Spinal cord (tissue), 10 donors: ENCODE measurements around the gene PYROXD2. TPM values are rescaled to one million over a fixed set of nuclear protein-coding genes. Genes with fewer than 3 reads are reported as not detected.

Experiments
- DNase-seq, 6 donors: peaks; one replicate each; pipeline versions ENCODE4 v3.0.0 to v3.0.0-alpha.2; 2013 to 2015; ENCODE audit warnings: low spot score in 6 of 6, low read depth in 4 of 6
- H3K27ac ChIP-seq: one replicate; pipeline ENCODE4 v1.5.1; 2013; ENCODE audit warnings: low read depth, low read length, control low read depth
- H3K27me3 ChIP-seq: one replicate; pipeline ENCODE4 v1.6.1; 2013; ENCODE audit warnings: low read length; ENCODE audit not compliant: control insufficient read depth, insufficient read depth
- H3K36me3 ChIP-seq: one replicate; pipeline ENCODE4 v1.6.1; 2013; ENCODE audit warnings: low read length; ENCODE audit not compliant: control insufficient read depth, insufficient read depth
- H3K4me1 ChIP-seq: one replicate; pipeline ENCODE4 v1.6.1; 2013; ENCODE audit warnings: low read length; ENCODE audit not compliant: control insufficient read depth, insufficient read depth
- H3K4me3 ChIP-seq: one replicate; pipeline ENCODE4 v1.5.1; 2013; ENCODE audit warnings: low read depth, low read length, control low read depth
- H3K9me3 ChIP-seq: one replicate; pipeline ENCODE4 v1.6.1; 2013; ENCODE audit warnings: low read length; ENCODE audit not compliant: control insufficient read depth, insufficient read depth
- WGBS: methylation state at CpG from one replicate; pipeline ENCODE4 v1.1.5; 2013; ENCODE audit warnings: missing lambda C conversion rate; ENCODE audit not compliant: insufficient coverage; 5-methylcytosine and 5-hydroxymethylcytosine counted together
- polyA plus RNA-seq, 2 donors: library from polyadenylated mRNA; unstranded; fragments of 120-200 nt; gene quantifications; one replicate each; pipeline ENCODE4 v1.2.1, GENCODE V29; 2013; ENCODE audit not compliant: insufficient read length in 2 of 2
- total RNA-seq, 2 donors: library from RNA; depleted of rRNA in 1 of 2; stranded (reverse); fragments of 120-200 nt in 1 of 2; fragments of >200 nt in 1 of 2; gene quantifications; one replicate each; pipeline versions ENCODE4 v1.2.3 to v1.2.4, GENCODE V29; 2013 to 2014
- donor health status: healthy.

Gene PYROXD2
- total and polyA plus RNA-seq, 4 donors, result 3.7 to 18.7 (median 15.8) TPM

GRCh38 chr10:98370831-98371820 is 43.9 kb downstream of the PYROXD2 start:
- Histone ChIP-seq H3K27ac (no peak overlapping the region), H3K4me1 (peaks cover 20% of the 10 kb centered on the region), H3K27me3 (no peaks in the 10 kb centered on the region), H3K36me3 (no peaks in the 10 kb centered on the region), H3K9me3 (no peaks in the 10 kb centered on the region), H3K4me3 (no peak overlapping the region)
- 89% methylated on average over 7 of the region's 14 CpGs for WGBS
- DNase-seq, result peak in 1 of 6 donors; percentile 57

GRCh38 chr10:98369801-98370200 is 45.2 kb downstream of the PYROXD2 start:
- Histone ChIP-seq H3K4me3 (no peak overlapping the region), H3K9me3 (no peaks in the 10 kb centered on the region), H3K27me3 (no peaks in the 10 kb centered on the region), H3K4me1 (peaks cover 29% of the 10 kb centered on the region), H3K36me3 (no peaks in the 10 kb centered on the region), H3K27ac (no peak overlapping the region)
- no peak for DNase-seq
- 65% methylated on average over 5 of the region's 7 CpGs for WGBS

- Histone ChIP-seq H3K9me3 (no peaks in the 10 kb centered on the region), H3K4me3 (no peak overlapping the region), H3K36me3 (no peaks in the 10 kb centered on the region), H3K27ac (no peak overlapping the region), H3K27me3 (no peaks in the 10 kb centered on the region), H3K4me1 (peaks cover 29% of the 10 kb centered on the region)
- WGBS, result no CpG with 5 or more reads among the region's 2 CpGs
- DNase-seq, result no peak
Observed at GRCh38 chr10:98368644-98369043, 46.3 kb downstream of the PYROXD2 start.

GRCh38 chr10:98367604-98368451 is 47.2 kb downstream of the PYROXD2 start:
- no peaks in the 10 kb centered on the region for H3K36me3 ChIP-seq
- no peaks in the 10 kb centered on the region for H3K27me3 ChIP-seq
- no peaks in the 10 kb centered on the region for H3K9me3 ChIP-seq
- no peak overlapping the region for H3K4me3 ChIP-seq
- H3K4me1 ChIP-seq, result peaks cover 29% of the 10 kb centered on the region
- peak in 4 of 6 donors; percentile 48 to 94 (median 74) for DNase-seq
- H3K27ac ChIP-seq, result no peak overlapping the region
- WGBS, result 43% methylated on average over 12 of the region's 19 CpGs

- H3K4me1 ChIP-seq, result peaks cover 38% of the 10 kb centered on the region
- no peak overlapping the region for H3K4me3 ChIP-seq
- no peaks in the 10 kb centered on the region for H3K27me3 ChIP-seq
- no peaks in the 10 kb centered on the region for H3K9me3 ChIP-seq
- no peak for DNase-seq
- no peaks in the 10 kb centered on the region for H3K36me3 ChIP-seq
- H3K27ac ChIP-seq, result no peak overlapping the region
- WGBS, result 51% methylated on average over 3 of the region's 6 CpGs
Observed at GRCh38 chr10:98366062-98366530, 48.9 kb downstream of the PYROXD2 start.

- peaks cover 40% of the 10 kb centered on the region for H3K4me1 ChIP-seq
- no peak overlapping the region for H3K4me3 ChIP-seq
- no peak overlapping the region for H3K27ac ChIP-seq
- H3K9me3 ChIP-seq, result no peaks in the 10 kb centered on the region
- no peaks in the 10 kb centered on the region for H3K36me3 ChIP-seq
- 71% methylated on average over 18 of the region's 18 CpGs for WGBS
- no peaks in the 10 kb centered on the region for H3K27me3 ChIP-seq
- DNase-seq, result no peak
Observed at GRCh38 chr10:98365406-98366061, 49.4 kb downstream of the PYROXD2 start.

- Histone ChIP-seq H3K27me3 (no peaks in the 10 kb centered on the region), H3K4me1 (peaks cover 39% of the 10 kb centered on the region), H3K9me3 (no peaks in the 10 kb centered on the region), H3K36me3 (no peaks in the 10 kb centered on the region), H3K4me3 (no peak overlapping the region), H3K27ac (no peak overlapping the region)
- no peak for DNase-seq
- WGBS, result 89% methylated on average over 6 of the region's 9 CpGs
Observed at GRCh38 chr10:98364432-98365102, 50.4 kb downstream of the PYROXD2 start.

- Histone ChIP-seq H3K4me1 (peaks cover 34% of the 10 kb centered on the region), H3K4me3 (no peak overlapping the region), H3K36me3 (no peaks in the 10 kb centered on the region), H3K27ac (no peak overlapping the region), H3K27me3 (no peaks in the 10 kb centered on the region), H3K9me3 (no peaks in the 10 kb centered on the region)
- 86% methylated on average over 4 of the region's 6 CpGs for WGBS
- DNase-seq, result no peak
Observed at GRCh38 chr10:98363220-98363619, 51.8 kb downstream of the PYROXD2 start.
